Right renal cortex interstitium (tissue), 3 donors: ENCODE measurements around the gene ABCE1. TPM values are rescaled to one million over a fixed set of nuclear protein-coding genes. Genes with fewer than 3 reads are reported as not detected.
"Not testable (repeated sequence)": the region's sequence is repeated elsewhere in the genome, so short reads cannot be mapped to it uniquely, and the experiment has no call there.

Experiments used
- DNase-seq, 3 donors: peaks; one replicate each; pipeline ENCODE4 v3.0.0-alpha.2; 2013; ENCODE audit warnings: low read depth in 3 of 3, low spot score in 2 of 3
- polyA plus RNA-seq, 3 donors: library from polyadenylated mRNA; unstranded; fragments of 120-200 nt; gene quantifications; one replicate each; pipeline ENCODE4 v1.2.1, GENCODE V29; 2013; ENCODE audit not compliant: insufficient read length in 3 of 3

Gene ABCE1
- polyA plus RNA-seq, 3 donors: 78.5 to 86.0 (median 82.5) TPM

- DNase-seq: no peak
These were observed 3.0 kb downstream of the ABCE1 start for GRCh38 chr4:145101091-145101490.

GRCh38 chr4:145102619-145103018, 4.5 kb downstream of the ABCE1 start:
- DNase-seq: no peak

DNA sequence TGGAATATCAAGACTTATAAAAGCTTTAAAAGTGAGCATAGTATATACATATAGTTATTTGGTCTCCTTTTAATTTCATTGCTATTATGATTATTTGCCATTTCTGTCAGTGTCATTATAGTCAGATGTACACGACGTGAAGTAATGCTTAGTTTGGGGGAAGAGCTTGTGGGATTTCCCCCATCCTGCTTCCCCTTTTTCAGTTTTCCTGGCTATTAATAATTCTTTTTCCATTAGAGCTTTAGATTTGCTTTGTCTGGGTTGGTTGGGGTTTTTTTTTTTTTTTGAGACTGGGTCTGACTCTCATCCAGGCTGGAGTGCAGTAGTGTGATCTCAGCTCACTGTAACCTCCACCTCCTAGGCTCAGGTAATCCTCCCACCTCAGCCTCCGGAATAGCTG, 5.4 kb downstream of the ABCE1 start:
- DNase-seq: no peak

GRCh38 chr4:145107126-145107525, 9.0 kb downstream of the ABCE1 start:
- no peak for DNase-seq

- DNase-seq: no peak
These were observed 10.0 kb downstream of the ABCE1 start for GRCh38 chr4:145108128-145108527.

DNA sequence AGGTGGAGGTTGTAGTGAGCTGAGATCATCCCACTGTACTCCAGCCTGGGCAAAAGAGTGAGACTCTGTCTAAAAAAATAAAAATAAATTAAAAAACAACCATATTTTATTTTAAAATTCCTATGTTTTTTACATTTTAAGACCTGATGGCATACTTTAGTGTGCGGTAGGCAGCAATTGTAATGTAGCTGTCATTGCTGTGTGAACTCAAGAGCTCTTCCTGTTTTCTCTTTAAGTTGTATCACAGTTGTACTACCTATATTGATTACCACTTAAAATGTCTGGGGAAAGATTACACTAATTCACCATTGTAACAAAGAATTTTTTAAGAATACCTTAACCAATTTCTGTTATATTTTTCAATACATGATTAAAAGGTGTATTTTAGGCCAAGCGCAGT, 27.3 kb downstream of the ABCE1 start:
- no peak for DNase-seq

DNA sequence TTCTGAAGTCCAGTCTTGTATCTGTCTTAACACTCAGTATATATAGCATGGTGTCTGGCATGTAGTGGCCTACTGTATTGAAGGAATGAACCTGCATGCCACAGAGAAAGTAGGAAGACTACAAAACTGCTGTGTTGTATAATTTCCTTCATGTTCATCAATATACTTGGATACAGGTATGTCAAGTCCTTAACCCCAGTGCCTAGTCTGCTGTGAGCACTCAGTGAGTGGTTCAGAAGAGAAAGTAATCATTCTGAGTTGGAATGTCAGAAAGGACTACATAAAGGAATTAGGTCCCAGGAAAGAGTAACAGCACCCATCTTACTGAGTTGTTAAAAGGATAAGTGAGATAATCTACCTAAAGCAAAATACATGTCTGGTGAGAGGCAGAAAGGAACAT, 32.0 kb downstream of the ABCE1 start:
- no peak for DNase-seq

DNA sequence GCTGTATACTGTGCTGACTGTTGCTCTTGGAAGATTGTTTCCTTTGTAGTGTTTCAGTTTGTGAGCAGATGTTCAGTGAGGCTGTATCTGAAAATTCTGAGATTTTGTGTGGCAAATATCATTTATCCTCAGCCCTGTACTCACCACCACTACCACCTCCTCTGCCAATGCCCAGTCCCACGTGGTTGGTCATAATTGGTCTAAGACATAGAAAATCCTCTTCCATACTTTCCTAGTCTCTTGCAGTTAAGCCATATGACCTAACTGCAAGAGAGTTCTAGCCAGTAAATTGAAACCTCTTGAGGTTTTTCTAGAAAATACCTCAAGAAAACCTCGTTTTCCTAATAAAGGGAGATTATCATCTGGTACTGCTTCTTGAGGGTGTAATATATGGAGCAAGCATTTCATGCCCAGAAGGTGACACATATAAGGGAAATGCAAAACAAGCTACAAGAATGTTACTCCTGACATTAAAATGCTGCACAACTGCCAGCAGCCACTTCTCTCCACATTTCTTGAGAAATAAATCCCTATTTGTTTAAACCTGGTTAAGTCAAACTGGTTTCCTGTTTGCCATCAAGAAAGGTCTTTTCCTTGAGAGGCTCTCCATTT, 32.8 kb downstream of the ABCE1 start:
- DNase-seq: no peak

DNA sequence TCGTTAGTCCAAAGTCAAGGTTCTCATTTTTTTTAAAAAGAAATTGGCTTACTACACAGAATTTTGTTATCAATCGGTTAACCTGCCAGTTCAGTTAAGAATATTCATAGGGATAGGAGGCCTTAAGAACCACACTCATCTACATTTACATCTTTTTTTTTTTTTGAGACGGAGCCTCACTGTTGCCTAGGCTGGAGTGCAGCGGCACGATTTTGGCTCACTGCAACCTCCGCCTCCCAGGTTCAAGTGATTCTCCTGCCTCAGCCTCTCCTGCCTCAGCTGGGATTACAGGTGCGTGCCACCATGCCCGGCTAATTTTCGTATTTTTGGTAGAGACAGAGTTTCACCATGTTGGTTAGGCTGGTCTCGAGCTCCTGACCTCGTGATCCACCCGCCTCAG, 33.7 kb downstream of the ABCE1 start:
- DNase-seq: no peak

- no peak for DNase-seq
These were observed 34.5 kb downstream of the ABCE1 start for GRCh38 chr4:145132511-145133098.

DNA sequence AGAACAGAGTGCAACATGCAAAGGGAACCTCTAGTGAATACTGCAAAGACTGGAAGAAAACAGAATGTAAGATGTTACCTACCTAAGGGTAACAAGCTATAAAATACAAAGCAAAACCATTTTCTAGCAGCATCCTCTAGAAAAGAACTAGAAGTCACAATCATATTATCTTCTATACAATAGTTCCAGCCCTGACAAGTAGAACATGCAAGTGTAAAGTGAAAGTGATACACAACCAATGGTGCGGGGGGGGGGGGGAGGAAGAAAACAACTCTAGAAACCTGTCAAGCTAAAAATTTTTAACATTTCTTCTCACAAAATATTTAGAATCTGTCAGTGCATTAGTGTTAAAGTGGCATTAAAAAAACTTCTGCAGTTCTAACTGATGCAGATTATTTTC, 38.1 kb downstream of the ABCE1 start:
- not testable (repeated sequence) for DNase-seq

DNA sequence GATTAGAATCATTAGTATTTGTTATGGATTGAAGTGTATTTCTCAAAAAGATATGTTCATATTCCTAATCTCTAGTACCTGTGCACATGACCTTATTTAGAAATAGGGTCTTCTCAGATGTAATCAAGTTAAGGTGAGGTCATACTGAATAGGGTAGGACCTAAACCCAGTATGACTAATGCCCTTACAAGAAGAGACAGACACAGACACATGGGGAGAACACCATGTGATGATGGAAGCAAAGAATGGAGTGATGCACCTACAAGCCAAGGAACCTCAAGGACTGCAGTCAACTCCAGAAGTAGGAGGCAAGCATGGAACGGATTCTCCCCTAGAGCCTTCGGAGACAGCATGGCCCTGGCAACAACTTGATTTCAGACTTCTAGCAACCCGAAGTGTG, 50.9 kb downstream of the ABCE1 start:
- no peak for DNase-seq

- no peak for DNase-seq
These were observed 55.2 kb downstream of the ABCE1 start for GRCh38 chr4:145153181-145153903.

- no peak for DNase-seq
These were observed 55.8 kb downstream of the ABCE1 start for GRCh38 chr4:145153904-145154298.

DNA sequence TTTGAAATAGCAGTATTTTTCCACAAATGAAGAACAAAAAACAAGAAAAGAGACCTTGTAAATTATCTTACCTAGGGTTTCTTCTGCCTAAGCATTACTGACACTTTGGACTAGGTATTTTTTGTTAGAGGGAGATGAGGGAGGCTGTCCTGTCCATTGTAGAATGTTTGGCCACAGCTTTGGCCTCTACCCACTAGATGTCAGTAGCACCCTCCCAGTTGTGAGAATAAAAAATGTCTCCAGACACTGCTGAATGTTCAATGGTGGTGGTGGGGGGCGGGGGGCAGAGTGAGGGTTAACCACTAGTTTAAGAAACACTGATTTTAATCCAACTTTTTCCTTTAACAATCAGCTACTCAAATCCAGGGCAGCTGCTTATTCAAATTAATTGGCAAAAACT, 56.5 kb downstream of the ABCE1 start:
- no peak for DNase-seq

DNA sequence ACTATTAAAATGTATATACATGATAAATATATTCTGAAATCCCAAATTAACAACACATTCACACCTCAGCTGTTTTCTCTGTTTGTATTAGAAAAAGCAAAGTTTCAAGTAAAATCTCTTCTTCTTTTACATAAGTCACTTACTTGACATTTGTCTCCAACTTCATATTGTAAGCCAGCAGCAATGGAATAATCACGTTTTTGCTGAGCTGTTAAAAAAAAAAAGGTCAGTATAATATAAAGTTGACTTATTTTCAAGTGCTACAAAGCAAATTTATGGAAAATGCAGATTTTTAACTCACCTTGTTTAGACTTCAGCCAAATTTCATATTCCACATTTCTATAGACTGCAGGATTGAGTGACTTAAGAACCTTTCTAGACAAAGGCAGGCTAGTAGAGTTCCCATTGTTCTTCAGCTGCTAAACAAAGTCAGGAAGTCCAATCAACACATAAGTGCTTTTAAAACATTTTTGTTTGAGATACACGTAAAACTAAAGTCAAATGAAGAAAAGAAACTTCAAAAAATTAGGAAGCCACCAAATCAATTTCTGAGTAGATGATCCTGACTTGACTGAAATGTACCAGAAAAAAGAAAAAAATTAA, 57.3 kb downstream of the ABCE1 start:
- DNase-seq: no peak

GRCh38 chr4:145156986-145157385, 58.9 kb downstream of the ABCE1 start:
- no peak for DNase-seq

GRCh38 chr4:145161549-145161948, 63.4 kb downstream of the ABCE1 start:
- DNase-seq: no peak

GRCh38 chr4:145167887-145168286, 69.8 kb downstream of the ABCE1 start:
- DNase-seq: no peak

GRCh38 chr4:145168581-145169187, 70.6 kb downstream of the ABCE1 start:
- DNase-seq: no peak

DNA sequence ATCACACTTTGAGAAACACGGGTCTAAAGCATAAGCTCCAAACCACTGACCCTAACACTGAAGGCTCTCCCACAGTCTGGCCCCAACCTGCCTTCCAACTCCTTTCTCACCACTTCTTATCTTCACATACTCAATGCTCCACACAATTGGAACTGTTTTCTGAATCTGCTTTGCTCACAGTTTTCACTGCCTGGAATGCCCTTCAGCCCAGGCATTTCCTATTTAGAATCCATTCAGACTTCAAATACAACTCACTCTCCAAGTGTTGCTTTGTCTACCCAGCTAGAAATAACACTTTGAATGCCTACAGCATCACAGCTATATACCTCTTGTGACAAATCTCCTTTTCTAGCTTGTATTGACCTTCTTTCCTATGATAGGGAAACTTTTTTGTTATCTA, 72.1 kb downstream of the ABCE1 start:
- no peak for DNase-seq
